ENCODE results near the gene CNTFR.

The CNTFR gene

DNA sequence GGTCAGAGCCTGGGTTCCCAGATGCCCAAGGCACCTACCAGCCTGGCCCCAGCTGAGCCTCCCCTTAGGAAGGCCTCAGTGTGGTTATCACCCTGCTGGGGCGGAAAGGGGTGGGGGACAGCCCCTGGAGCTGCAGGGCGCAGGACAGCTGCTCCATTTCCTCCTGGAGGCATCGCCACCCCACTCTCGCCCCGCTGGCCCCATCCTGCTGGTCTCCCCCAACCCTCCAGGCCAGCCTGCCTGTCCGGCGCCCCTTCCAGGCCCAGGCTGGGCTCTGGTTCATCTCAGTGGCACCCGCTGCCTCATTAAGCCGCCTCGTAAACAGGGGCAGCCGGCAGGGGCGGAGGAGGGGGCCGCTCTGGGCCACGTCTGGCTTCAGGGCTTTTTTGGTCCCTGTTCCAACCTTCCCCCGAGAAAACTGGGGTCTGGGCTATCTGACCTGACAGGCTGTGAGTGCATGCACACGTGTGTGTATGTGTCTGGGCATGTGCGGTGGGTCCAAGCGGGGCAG lies 36.0 kb downstream of the CNTFR start:
- H3K27ac ChIP-seq: no peak overlapping the region
- H3K36me3 ChIP-seq: no peaks in the 10 kb centered on the region
- no peak overlapping the region for H3K4me3 ChIP-seq (ENCODE audit: low read depth in 1 of 2, low read length in 1 of 2)
- H3K9me3 ChIP-seq: no peaks in the 10 kb centered on the region
- H3K4me1 ChIP-seq (ENCODE audit: control insufficient read depth in 1 of 2, insufficient read depth in 1 of 2, low read depth in 1 of 2, low read length in 1 of 2): no peaks in the 10 kb centered on the region
- TF ChIP-seq CTCF (IDR thresholded peaks at IDR 0.05): no peak
- peaks cover 20% of the 10 kb centered on the region for H3K27me3 ChIP-seq

DNA sequence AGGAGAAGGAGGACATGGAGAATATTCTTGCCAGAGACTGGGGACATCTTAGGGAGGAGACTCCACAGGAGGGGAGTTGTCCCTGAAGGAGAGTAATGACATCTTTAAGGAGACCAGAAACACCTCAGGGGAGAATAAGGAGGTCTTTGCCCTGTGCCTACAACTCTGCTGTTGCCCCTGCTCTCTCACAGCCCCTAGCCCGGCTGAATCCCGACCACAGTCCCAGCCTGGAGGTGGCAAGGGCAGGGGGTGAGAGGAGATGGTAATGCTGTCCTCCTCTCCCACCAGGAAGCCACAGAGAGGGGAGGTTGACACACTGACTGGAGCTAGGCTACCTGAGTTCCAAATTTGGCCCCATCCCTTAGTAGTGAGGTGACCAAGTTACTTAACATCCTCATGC lies 36.5 kb downstream of the CNTFR start:
- Histone ChIP-seq H3K36me3 (no peaks in the 10 kb centered on the region), H3K27ac (no peak overlapping the region), H3K4me1 (ENCODE audit: control insufficient read depth in 1 of 2, insufficient read depth in 1 of 2, low read depth in 1 of 2, low read length in 1 of 2) (no peaks in the 10 kb centered on the region), H3K4me3 (ENCODE audit: low read depth in 1 of 2, low read length in 1 of 2) (no peak overlapping the region), H3K27me3 (peaks cover 16% of the 10 kb centered on the region), H3K9me3 (no peaks in the 10 kb centered on the region)
- TF ChIP-seq CTCF (IDR thresholded peaks at IDR 0.05): no peak

- Histone ChIP-seq H3K9me3 (no peaks in the 10 kb centered on the region), H3K4me3 (ENCODE audit: low read depth in 1 of 2, low read length in 1 of 2) (no peak overlapping the region), H3K4me1 (ENCODE audit: control insufficient read depth in 1 of 2, insufficient read depth in 1 of 2, low read depth in 1 of 2, low read length in 1 of 2) (no peaks in the 10 kb centered on the region), H3K36me3 (no peaks in the 10 kb centered on the region), H3K27me3 (peaks cover 16% of the 10 kb centered on the region), H3K27ac (no peak overlapping the region)
- no peak for TF ChIP-seq CTCF (IDR thresholded peaks at IDR 0.05)
These were observed 36.9 kb downstream of the CNTFR start for GRCh38 chr9:34552606-34552981.

DNA sequence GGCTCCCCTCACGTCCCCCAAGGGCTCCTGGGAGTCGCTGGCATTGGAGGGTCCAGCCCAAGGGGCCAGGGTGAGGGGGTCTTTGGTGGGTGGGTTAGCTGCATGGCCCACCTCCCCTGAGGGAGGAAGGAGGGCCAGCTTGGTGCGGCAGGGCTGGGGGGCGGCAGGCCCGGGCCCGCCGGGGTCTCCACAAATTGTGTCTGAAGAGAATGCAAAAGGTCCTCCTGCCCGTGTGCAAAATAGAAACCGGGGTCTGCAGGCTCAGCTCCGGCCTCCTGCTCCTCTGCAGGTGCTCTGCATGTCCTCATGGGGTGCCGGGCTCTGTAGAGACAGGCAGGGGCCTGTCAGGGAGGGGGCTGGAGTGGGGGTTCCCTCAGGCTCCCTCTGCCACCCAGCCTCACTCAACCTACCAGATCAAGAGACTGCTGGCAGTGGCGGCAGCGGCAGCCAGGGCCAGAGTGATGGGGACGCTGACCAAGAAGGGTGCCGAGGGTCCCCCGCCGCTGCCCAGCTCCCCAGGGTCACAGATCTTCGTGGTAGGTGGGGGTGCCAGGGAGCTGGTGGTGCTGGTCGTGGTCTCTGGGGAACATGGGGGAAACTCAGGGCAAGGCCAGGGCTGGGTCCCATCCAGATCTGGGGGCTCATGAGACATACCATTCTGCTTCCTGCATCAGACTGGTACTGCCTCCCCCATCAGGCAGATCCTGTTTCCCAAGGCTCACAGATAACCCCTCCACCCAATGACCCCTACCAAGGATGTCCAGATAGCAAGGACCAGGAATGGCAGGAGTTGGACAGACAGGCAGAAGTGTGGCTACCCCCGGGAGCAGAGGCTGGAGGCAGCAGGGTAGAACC lies 37.5 kb downstream of the CNTFR start:
- Histone ChIP-seq H3K4me1 (ENCODE audit: control insufficient read depth in 1 of 2, insufficient read depth in 1 of 2, low read depth in 1 of 2, low read length in 1 of 2) (no peaks in the 10 kb centered on the region), H3K27ac (no peak overlapping the region), H3K27me3 (peaks cover 19% of the 10 kb centered on the region), H3K36me3 (no peaks in the 10 kb centered on the region), H3K9me3 (no peaks in the 10 kb centered on the region), H3K4me3 (ENCODE audit: low read depth in 1 of 2, low read length in 1 of 2) (no peak overlapping the region)
- TF ChIP-seq CTCF (IDR thresholded peaks at IDR 0.05): no peak

- H3K36me3 ChIP-seq: no peaks in the 10 kb centered on the region
- no peak for TF ChIP-seq CTCF (IDR thresholded peaks at IDR 0.05)
- peaks cover 27% of the 10 kb centered on the region for H3K27me3 ChIP-seq
- H3K4me1 ChIP-seq (ENCODE audit: control insufficient read depth in 1 of 2, insufficient read depth in 1 of 2, low read depth in 1 of 2, low read length in 1 of 2): no peaks in the 10 kb centered on the region
- no peak overlapping the region for H3K4me3 ChIP-seq (ENCODE audit: low read depth in 1 of 2, low read length in 1 of 2)
- no peak overlapping the region for H3K27ac ChIP-seq
- no peaks in the 10 kb centered on the region for H3K9me3 ChIP-seq
These were observed 38.7 kb downstream of the CNTFR start for GRCh38 chr9:34550681-34551270.

Measured in neutrophil (primary cell).